Measurements from ENCODE around the gene ASPSCR1. TPM values are rescaled to one million over a fixed set of nuclear protein-coding genes. Genes with fewer than 3 reads are reported as not detected.

ASPSCR1 gene
- total and polyA plus RNA-seq, 2 of the 13 experiments (the other 11 are each of a cell fraction or from before 2014, with no cell fraction given): 274 to 314 TPM

DNA sequence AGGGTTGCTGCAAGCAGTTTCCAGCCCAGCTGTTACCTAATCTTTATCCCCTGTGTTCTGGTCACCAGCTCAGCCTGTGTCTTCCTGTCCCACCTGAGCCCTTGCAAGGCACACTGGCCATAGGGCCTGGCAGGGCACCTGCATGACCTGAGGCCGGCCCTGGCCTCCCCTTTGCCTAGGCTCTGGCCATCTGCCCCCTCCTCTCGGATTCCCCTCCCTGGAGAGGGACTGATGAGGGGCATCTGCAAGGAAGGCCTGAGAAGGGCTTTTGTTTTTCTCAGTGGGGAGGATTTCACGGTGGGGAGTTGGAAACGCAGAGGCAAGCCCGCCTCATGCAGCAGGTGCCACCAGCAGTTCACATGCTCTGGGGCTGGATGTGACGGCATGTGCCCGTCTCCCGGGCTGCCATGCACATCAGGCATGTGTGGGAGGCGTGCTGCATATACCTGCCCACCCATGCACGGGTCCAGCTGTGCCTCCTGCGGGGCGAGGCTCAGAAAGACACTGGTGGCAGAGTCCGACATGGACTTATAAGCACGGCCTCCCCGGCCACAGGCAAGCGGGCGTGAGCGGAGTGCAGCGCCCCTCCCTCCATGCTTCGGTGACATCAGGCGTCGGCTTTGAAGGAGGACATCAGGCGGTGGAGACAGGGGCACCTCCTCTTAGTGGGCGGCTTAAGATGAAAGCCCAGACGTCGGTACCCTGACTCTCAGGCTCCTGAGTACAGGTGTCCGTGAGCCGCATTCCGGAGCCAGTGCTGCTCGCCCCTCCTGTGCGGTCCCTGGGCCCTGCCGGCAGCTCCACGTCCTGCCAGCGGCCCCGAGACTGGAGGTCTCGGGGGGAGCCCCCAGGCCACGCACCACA, 16.5 kb downstream of the ASPSCR1 start (continued):
- peak; percentile 92; the same call in 1 of the 2 replicates for TF ChIP-seq ZNF674 (CRISPR knock-in tag; IDR thresholded peaks at IDR 0.05; ENCODE audit: low read depth)
- TF ChIP-seq ZNF776 (CRISPR knock-in tag; IDR thresholded peaks at IDR 0.05): peak; percentile 88; the same call in 1 of the 2 replicates
- TF ChIP-seq, protein P1, sequence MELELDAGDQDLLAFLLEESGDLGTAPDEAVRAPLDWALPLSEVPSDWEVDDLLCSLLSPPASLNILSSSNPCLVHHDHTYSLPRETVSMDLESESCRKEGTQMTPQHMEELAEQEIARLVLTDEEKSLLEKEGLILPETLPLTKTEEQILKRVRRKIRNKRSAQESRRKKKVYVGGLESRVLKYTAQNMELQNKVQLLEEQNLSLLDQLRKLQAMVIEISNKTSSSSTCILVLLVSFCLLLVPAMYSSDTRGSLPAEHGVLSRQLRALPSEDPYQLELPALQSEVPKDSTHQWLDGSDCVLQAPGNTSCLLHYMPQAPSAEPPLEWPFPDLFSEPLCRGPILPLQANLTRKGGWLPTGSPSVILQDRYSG (CRISPR knock-in tag; IDR thresholded peaks at IDR 0.05): no peak
- TF ChIP-seq ZNF670 (CRISPR knock-in tag; IDR thresholded peaks at IDR 0.05; ENCODE audit: borderline replicate concordance): 0 out of 2 replicates have a peak, but pooled peaks have one; percentile 26
- no peak for TF ChIP-seq NFYB (CRISPR knock-in tag; IDR thresholded peaks at IDR 0.05)
- TF ChIP-seq, protein P2, sequence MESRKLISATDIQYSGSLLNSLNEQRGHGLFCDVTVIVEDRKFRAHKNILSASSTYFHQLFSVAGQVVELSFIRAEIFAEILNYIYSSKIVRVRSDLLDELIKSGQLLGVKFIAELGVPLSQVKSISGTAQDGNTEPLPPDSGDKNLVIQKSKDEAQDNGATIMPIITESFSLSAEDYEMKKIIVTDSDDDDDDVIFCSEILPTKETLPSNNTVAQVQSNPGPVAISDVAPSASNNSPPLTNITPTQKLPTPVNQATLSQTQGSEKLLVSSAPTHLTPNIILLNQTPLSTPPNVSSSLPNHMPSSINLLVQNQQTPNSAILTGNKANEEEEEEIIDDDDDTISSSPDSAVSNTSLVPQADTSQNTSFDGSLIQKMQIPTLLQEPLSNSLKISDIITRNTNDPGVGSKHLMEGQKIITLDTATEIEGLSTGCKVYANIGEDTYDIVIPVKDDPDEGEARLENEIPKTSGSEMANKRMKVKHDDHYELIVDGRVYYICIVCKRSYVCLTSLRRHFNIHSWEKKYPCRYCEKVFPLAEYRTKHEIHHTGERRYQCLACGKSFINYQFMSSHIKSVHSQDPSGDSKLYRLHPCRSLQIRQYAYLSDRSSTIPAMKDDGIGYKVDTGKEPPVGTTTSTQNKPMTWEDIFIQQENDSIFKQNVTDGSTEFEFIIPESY (CRISPR knock-in tag; IDR thresholded peaks at IDR 0.05): peak; percentile 36; the same call in 1 of the 2 replicates
- TF ChIP-seq, protein P3, sequence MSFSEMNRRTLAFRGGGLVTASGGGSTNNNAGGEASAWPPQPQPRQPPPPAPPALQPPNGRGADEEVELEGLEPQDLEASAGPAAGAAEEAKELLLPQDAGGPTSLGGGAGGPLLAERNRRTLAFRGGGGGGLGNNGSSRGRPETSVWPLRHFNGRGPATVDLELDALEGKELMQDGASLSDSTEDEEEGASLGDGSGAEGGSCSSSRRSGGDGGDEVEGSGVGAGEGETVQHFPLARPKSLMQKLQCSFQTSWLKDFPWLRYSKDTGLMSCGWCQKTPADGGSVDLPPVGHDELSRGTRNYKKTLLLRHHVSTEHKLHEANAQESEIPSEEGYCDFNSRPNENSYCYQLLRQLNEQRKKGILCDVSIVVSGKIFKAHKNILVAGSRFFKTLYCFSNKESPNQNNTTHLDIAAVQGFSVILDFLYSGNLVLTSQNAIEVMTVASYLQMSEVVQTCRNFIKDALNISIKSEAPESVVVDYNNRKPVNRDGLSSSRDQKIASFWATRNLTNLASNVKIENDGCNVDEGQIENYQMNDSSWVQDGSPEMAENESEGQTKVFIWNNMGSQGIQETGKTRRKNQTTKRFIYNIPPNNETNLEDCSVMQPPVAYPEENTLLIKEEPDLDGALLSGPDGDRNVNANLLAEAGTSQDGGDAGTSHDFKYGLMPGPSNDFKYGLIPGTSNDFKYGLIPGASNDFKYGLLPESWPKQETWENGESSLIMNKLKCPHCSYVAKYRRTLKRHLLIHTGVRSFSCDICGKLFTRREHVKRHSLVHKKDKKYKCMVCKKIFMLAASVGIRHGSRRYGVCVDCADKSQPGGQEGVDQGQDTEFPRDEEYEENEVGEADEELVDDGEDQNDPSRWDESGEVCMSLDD (CRISPR knock-in tag; IDR thresholded peaks at IDR 0.05; ENCODE audit: borderline replicate concordance): no peak
- TF ChIP-seq FOXA1 (IDR thresholded peaks at IDR 0.05): no peak
- TF ChIP-seq FOXA1 (CRISPR knock-in tag; IDR thresholded peaks at IDR 0.05): peak; percentile 20; the same call in 1 of the 2 replicates
- peak; percentile 77 for TF ChIP-seq ZSCAN30 (CRISPR knock-in tag; IDR thresholded peaks at IDR 0.05)
- peak; percentile 56 for TF ChIP-seq SRSF1 (optimal IDR thresholded peaks at IDR 0.05; ENCODE audit: low read depth, low read length)
- no peak for TF ChIP-seq ZNF180 (CRISPR knock-in tag; IDR thresholded peaks at IDR 0.05; ENCODE audit: borderline replicate concordance, low read depth)
- peak in 1 of 2 experiments; percentile 13; a peak in 1 of 4 replicates for TF ChIP-seq KLF16 (CRISPR knock-in tag; IDR thresholded peaks at IDR 0.05)
- TF ChIP-seq BRD4 (CRISPR knock-in tag; IDR thresholded peaks at IDR 0.05): peak; percentile 80
- no peak for TF ChIP-seq POGZ (CRISPR knock-in tag; IDR thresholded peaks at IDR 0.05)
- TF ChIP-seq AGO2 (optimal IDR thresholded peaks at IDR 0.05; ENCODE audit: low read depth, low read length): no peak
- peak; percentile 35; the same call in 1 of the 2 replicates for TF ChIP-seq ZMAT3 (CRISPR knock-in tag; conservative IDR thresholded peaks at IDR 0.05)
- TF ChIP-seq ZNF296 (CRISPR knock-in tag; conservative IDR thresholded peaks at IDR 0.05): 0 out of 2 replicates have a peak, but pooled peaks have one; percentile 22
- TF ChIP-seq ZNF619 (CRISPR knock-in tag; IDR thresholded peaks at IDR 0.05): no peak; the same call in 1 of the 2 replicates
- TF ChIP-seq ZNF230 (CRISPR knock-in tag; IDR thresholded peaks at IDR 0.05): no peak; the same call in 1 of the 2 replicates
- TF ChIP-seq, protein P4, sequence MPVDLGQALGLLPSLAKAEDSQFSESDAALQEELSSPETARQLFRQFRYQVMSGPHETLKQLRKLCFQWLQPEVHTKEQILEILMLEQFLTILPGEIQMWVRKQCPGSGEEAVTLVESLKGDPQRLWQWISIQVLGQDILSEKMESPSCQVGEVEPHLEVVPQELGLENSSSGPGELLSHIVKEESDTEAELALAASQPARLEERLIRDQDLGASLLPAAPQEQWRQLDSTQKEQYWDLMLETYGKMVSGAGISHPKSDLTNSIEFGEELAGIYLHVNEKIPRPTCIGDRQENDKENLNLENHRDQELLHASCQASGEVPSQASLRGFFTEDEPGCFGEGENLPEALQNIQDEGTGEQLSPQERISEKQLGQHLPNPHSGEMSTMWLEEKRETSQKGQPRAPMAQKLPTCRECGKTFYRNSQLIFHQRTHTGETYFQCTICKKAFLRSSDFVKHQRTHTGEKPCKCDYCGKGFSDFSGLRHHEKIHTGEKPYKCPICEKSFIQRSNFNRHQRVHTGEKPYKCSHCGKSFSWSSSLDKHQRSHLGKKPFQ (CRISPR knock-in tag; IDR thresholded peaks at IDR 0.05; ENCODE audit: insufficient replicate concordance): no peak
- TF ChIP-seq ZNF317 (CRISPR knock-in tag; IDR thresholded peaks at IDR 0.05): peak; percentile 34; the same call in 1 of the 2 replicates
- no peak for TF ChIP-seq ZNF33B (CRISPR knock-in tag; IDR thresholded peaks at IDR 0.05)
